Measurements from ENCODE around the gene OR4K14.
"Not testable (repeated sequence)": the region's sequence is repeated elsewhere in the genome, so short reads cannot be mapped to it uniquely, and the experiment has no call there.

The OR4K14 gene

DNA sequence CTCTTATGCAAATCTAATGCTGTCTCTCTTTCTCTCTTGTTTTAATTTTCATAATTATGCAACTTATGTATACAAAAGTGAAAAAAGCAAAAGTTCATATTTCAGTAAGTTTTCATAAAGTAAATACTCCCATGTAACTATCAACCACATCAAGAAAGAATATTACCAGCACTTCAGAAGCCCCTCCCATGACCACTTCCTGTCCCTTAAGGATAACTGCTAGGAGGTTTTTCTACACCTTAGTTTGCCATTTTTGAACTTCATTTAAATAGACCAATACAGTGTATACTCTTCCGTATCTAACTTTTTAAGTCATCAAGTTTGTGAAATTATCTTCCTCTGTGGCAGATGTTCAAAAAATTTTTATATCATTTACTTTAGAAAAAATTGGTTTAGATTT, 44.3 kb downstream of the OR4K14 start:
- Histone ChIP-seq H3K36me3 (ENCODE audit: control insufficient read depth, insufficient read depth, low read length) (no peaks in the 10 kb centered on the region), H3K4me1 (ENCODE audit: control insufficient read depth, insufficient read depth, low read length) (no peaks in the 10 kb centered on the region), H3K9ac (ENCODE audit: low read length) (no peak overlapping the region), H3K4me3 (ENCODE audit: low read length) (no peak overlapping the region), H3K27ac (ENCODE audit: low read depth, low read length) (no peak overlapping the region), H3K27me3 (ENCODE audit: control insufficient read depth, insufficient read depth, low read length) (no peaks in the 10 kb centered on the region)

DNA sequence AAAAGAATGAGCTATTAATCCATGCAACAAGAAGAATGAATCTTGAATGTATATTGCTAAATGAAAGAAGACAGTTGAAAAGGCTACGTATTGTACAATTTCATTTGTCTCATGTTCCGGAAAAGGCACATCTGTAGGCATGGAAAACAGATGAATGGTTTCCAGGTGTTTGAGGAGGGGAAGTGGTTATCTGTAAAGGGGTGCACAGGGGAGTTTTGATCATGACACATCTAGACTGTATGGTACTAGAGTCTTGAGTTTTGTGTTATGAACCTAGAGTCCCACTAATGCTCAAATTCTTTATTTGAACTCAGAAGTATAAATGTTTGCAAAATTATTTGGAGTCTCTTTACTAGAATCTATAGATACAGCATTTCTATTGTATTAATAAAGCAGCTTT, 49.4 kb downstream of the OR4K14 start:
- not testable (repeated sequence) for H3K4me3 ChIP-seq (ENCODE audit: low read length); H3K9ac ChIP-seq (ENCODE audit: low read length); H3K4me1 ChIP-seq (ENCODE audit: control insufficient read depth, insufficient read depth, low read length); H3K36me3 ChIP-seq (ENCODE audit: control insufficient read depth, insufficient read depth, low read length); H3K27me3 ChIP-seq (ENCODE audit: control insufficient read depth, insufficient read depth, low read length); H3K27ac ChIP-seq (ENCODE audit: low read depth, low read length)
